Prostate gland (tissue), 2 donors: ENCODE data around the gene USP40.

ENCODE experiments used
- POLR2A ChIP-seq: fragments of 450-650 bp; IDR thresholded peaks from one replicate; pipeline ENCODE4 v1.6.1; 2016; ENCODE audit warnings: antibody characterized with exemption, mild to moderate bottlenecking
- POLR2AphosphoS5 ChIP-seq: sonication (generic); formaldehyde crosslinking; IDR thresholded peaks from one replicate; pipeline ENCODE4 v1.6.1; 2017; ENCODE audit warnings: antibody characterized with exemption
- TF ChIP-seq, protein P1 (sequence below), 4 experiments: fragments of 200-600 bp in 2 of 4; fragments of 450-650 bp in 2 of 4; sonication (generic) in 2 of 4; IDR thresholded peaks; 1 replicate in 3 of 4; 2 replicates in 1 of 4; pipeline ENCODE4 v1.5.1; 2016 to 2019; ENCODE audit warnings: antibody characterized with exemption in 4 of 4, mild to moderate bottlenecking in 2 of 4, moderate library complexity in 2 of 4

DNA sequence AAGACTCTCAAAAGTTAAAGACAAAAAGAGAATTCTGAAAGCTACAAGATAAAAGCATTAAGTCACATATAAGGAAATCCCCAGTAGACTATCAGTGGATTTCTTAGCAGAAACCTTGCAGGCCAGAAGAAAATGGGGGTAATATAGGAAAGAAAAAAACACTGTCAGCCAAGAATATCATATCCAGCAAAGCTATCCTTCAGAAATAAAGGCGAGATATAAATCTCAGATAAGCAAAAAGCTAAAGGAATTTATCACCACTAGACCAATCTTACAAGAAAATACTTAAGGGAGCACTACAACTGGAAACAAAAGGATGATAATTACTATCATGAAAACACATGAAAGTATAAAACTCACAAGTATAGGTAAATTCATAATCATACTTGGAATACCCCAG is 63.1 kb downstream of the USP40 start:
- TF ChIP-seq, protein P1, sequence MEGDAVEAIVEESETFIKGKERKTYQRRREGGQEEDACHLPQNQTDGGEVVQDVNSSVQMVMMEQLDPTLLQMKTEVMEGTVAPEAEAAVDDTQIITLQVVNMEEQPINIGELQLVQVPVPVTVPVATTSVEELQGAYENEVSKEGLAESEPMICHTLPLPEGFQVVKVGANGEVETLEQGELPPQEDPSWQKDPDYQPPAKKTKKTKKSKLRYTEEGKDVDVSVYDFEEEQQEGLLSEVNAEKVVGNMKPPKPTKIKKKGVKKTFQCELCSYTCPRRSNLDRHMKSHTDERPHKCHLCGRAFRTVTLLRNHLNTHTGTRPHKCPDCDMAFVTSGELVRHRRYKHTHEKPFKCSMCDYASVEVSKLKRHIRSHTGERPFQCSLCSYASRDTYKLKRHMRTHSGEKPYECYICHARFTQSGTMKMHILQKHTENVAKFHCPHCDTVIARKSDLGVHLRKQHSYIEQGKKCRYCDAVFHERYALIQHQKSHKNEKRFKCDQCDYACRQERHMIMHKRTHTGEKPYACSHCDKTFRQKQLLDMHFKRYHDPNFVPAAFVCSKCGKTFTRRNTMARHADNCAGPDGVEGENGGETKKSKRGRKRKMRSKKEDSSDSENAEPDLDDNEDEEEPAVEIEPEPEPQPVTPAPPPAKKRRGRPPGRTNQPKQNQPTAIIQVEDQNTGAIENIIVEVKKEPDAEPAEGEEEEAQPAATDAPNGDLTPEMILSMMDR (IDR thresholded peaks at IDR 0.05), result no peak
- TF ChIP-seq POLR2AphosphoS5, result no peak
- TF ChIP-seq POLR2A, result no peak
